ENCODE data around the gene MRPL19.
A peak's percentile ranks its signal among the peaks of the same experiment; 100 is the strongest.
"Not testable (repeated sequence)": the region's sequence is repeated elsewhere in the genome, so short reads cannot be mapped to it uniquely, and the experiment has no call there.

Gene MRPL19

GRCh38 chr2:75667884-75668283, 21.3 kb downstream of the MRPL19 start:
- no peak for DNase-seq (ENCODE audit: low spot score)

DNA sequence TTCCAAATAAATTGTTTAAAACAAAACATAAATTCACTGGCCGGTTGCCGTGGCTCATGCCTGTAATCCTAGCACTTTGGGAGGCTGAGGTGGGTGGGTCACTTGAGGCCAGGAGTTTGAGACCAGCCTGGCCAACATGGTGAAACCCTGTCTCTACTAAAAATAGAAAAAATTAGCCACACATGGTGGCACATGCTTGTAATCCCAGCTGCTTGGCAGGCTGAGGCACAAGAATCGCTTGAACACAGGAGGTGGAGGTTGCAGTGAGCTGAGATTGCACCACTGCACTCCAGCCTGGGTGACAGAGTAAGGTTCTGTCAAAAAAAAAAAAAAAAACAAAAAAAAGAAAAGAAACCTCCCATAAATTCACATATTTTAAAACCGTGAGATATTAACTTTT, 28.8 kb downstream of the MRPL19 start:
- DNase-seq (ENCODE audit: low spot score): not testable (repeated sequence)

DNA sequence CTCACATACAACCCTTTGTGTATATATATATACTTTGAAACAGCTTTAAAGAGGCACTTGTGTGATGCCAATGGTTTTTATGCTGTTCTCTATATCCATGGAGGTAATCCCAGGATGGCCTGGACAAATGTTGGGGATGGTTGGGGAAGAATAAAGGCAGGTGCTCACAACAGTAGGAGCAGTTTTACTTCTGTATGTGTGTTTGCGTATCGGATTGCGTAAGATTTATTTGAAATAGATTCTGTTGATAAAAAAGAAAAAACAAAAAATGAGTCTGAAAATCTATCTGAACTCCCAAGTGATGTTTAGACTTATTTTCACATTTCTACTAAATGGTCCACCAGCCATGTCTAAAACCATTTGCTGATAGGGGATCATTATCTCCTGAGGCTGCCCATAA, 29.3 kb downstream of the MRPL19 start:
- no peak for DNase-seq (ENCODE audit: low spot score)

DNA sequence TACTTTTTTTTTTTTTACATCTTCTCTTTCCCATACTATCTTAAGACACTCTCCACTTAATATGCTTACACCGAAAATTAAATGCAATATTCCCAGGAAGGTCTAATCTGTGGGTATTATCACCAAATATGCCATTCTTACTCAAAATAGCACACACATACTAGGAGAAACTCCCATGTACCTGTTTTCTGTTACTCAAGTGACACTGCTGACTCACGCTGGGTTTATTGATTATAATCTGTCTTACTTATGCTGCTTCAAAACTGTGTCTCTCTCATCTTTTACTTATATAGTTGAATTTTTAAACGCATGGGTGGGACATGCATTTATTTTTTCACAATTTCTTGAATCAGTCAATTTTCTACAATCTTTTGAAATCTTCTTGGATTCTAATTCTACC, 29.9 kb downstream of the MRPL19 start:
- DNase-seq (ENCODE audit: low spot score): no peak

GRCh38 chr2:75679556-75679955, 33.0 kb downstream of the MRPL19 start:
- no peak for DNase-seq (ENCODE audit: low spot score)

- DNase-seq (ENCODE audit: low spot score): no peak
Measured at GRCh38 chr2:75680402-75680801, 33.8 kb downstream of the MRPL19 start.

GRCh38 chr2:75683430-75683829, 36.8 kb downstream of the MRPL19 start:
- DNase-seq (ENCODE audit: low spot score): not testable (repeated sequence)

- DNase-seq (ENCODE audit: low spot score): no peak
Measured at GRCh38 chr2:75688196-75688595, 41.6 kb downstream of the MRPL19 start.

DNA sequence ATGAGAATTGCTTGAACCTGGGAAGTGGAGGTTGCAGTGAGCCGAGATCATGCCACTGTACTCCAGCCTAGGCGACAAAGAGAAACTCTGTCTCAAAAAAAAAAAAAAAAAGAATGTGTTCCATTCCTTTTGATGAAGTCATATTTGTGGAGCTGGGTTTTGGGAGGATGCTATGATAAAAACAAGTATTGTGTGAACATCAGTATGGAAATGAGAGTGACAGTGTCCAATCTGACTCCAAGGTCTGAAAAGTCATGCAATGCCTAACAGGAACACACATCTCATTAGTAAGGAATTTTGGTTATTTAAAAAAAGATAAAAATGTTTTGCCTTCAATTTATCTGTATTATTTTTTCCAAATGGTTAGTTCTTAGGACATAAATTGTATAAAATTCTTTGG, 52.3 kb downstream of the MRPL19 start:
- no peak for DNase-seq (ENCODE audit: low spot score)

DNA sequence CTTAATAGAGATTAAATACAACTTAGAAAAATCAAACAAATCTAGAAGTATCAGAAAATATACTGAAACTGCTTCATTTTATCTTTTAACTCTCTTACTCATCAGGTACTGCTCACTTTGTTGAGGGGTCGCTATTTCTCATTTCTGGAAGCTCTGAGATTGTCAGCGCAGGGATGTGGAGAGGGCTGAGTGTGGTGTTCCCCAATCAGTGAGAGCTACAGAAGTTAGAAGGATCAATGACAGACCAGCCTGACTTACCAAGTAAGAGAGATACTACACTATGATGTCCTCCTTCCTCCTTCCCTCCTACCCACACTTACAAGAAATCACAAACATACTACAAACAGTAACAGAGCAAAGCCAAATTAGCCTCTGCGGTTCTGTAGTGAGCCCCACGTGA, 56.0 kb downstream of the MRPL19 start:
- no peak for DNase-seq (ENCODE audit: low spot score)

DNA sequence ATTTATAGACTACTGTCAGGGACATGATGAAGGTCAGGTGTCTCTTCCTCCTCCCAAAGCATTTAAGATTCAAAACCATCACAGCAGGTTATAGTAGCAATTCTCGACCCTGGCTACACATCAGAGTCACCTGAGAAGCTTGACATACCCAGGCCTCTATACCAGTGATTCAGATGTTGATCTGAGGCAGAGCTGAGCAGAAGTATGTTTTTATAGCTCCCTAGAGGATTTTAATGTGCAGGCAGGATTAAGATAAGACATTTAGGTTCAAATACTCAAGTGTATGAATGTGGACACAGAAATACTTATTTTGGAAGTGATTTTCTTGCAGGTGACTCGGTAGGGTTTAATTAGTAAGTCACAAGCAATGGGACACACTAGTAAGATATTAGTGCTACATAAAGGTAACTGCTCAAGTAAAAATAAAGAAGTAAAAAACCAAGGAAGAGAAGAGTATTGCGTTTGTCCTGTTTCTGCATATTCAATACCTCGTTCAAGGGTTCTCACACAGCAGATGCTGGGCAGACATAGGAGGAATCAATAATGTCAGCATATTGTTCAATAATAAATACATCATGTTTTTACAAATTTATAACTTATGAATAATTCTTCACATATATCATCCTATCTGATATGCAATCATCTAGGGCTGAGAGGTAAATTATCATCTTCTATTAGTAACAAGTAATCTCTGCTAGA, 57.2 kb downstream of the MRPL19 start:
- DNase-seq (ENCODE audit: low spot score): no peak

DNA sequence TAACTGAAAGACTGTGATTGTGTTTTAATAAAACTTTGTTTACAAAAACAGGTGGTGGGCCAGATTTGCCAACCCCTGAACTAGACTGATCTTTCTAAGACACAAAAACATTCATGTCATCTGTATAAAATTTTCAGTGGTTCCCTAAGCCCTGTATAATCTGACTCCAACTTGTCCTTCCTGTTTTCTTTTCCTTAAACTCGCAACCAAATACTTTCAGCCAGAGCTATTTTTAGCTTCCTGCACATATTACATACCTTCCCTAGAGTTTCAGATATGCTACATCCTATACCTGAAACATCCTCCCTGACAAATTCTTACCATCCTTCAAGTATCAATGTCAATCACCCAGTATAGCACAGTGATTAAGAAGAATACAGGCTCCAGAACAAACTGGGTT, 59.3 kb downstream of the MRPL19 start:
- DNase-seq (ENCODE audit: low spot score): no peak

GRCh38 chr2:75707901-75708300, 61.3 kb downstream of the MRPL19 start:
- no peak for DNase-seq (ENCODE audit: low spot score)

- no peak for DNase-seq (ENCODE audit: low spot score)
Measured at GRCh38 chr2:75709297-75709696, 62.7 kb downstream of the MRPL19 start.

DNA sequence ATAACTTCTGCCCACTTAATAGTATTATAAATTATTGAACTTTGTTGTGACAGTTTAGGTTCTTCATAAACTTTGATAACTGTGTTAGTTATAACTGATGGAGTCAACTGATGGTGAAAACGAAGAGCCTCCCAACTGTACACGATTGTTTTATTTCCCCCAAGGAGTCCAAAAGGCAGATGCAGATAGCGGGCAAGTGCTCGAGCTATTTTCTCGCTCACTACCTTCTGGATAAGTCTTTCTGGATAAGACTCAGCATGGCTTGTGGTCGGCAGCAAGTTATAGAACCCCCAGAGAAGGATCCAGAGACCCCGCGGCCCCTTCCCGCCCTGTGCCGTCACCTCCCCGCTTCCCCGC, 63.6 kb downstream of the MRPL19 start:
- DNase-seq (ENCODE audit: low spot score): no peak

GRCh38 chr2:75710577-75711253, 64.1 kb downstream of the MRPL19 start, which contains the start of gene GCFC2:
TSS of gene GCFC2 (minus strand) at chr2:75710915. CDS start at chr2:75710855, 60 bp downstream.
- DNase-seq (ENCODE audit: low spot score): peak; percentile 87

DNA sequence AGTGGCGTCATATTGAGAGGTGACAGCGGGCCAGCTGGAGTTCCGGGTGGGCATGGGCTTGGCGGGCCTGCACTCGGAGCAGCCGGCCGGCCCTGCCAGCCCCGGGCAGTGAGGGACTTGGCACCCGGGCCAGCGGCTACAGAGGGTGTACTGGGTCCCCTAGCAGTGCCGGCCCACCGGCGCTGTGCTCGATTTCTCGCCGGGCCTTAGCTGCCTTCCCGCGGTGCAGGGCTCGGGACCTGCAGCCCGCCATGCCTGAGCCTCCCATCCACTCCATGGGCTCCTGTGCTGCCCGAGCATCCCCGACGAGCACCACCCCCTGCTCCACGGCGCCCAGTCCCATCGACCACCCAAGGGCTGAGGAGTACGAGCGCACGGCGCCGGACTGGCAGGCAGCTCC, 65.0 kb downstream of the MRPL19 start:
- not testable (repeated sequence) for DNase-seq (ENCODE audit: low spot score)

- DNase-seq (ENCODE audit: low spot score): no peak
Measured at GRCh38 chr2:75716406-75716805, 69.8 kb downstream of the MRPL19 start.

DNA sequence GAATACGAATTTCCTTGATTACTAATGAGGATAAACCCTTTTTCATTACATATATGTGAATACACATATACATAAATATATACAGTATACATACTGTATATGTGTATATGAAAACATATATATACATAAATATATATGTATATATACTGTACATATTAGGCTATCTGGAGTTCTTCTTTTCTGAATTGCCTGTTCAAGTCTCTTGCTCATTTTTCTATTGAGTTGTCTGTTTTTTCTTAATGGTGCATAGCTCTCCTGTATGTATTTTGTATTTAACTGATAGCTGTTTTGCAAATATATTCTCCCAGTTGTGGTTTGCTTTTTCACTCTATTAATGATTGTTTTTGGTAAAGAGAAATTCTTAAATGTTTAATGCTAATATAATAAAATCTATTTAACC, 73.0 kb downstream of the MRPL19 start:
- no peak for DNase-seq (ENCODE audit: low spot score)

- no peak for DNase-seq (ENCODE audit: low spot score)
Measured at GRCh38 chr2:75720525-75720924, 73.9 kb downstream of the MRPL19 start.

- no peak for DNase-seq (ENCODE audit: low spot score)
Measured at GRCh38 chr2:75722687-75723086, 76.1 kb downstream of the MRPL19 start.

DNA sequence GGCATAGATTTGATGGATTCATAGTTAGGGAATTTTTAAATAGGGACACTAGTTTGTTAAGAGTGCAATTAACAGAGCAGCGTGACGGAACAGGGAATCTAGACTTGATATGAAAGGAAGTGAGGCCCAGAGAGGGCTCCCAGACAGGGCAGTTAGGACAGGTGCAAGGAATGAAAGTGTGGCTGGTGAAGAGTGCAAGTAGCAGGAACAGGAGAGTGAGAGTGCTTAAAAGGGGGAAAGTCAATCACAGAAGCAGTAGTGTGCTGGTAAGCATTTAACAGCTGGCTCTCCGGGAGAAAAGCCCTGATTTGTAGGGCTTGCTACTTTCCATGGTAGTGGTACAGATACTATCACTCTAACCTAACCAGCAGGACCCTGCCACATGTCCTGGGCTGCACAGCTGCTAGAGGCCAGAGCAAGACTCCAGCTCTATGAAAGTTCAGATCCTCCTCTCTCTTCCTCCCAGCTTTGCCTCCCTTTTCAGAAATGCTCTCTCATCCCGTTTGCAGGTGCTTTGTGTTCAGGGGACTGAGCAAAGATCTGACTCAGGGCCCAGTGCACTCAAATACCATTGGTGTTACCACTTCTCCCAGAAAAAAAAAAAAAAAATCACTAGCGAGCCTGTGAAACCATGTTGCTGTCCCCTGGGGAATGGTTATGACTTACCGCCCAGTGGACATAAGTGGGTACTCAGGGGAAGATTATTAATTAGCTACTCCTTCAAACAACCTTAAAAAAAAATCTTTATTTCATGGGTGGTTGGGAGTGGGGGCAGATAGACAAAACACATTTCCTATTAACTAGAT, 82.2 kb downstream of the MRPL19 start:
- no peak for DNase-seq (ENCODE audit: low spot score)

DNA sequence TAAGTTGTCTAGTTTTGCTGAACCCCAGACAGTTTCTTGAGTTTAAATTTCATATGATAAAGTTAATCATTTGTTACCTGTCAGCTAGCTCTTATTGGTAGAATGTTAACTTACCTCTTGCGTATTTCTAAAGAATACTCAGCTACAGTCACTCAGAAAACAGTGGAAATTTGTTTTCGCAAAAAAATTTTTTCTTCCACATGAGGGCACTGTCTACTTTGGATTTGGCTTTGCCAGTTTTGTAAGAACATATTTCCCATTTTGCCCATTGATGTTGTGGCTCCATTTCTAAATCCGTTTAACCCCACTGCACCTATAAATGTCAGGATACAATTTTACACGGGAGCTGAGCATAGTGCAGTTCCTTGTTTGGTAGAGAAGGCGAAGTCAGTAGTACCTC, 83.3 kb downstream of the MRPL19 start:
- DNase-seq (ENCODE audit: low spot score): no peak
